CD4-positive, alpha-beta memory T cell (primary cell): Measurements from ENCODE around the gene ABCA8. TPM values are rescaled to one million over a fixed set of nuclear protein-coding genes. Genes with fewer than 3 reads are reported as not detected.
"Not testable (repeated sequence)": the region's sequence is repeated elsewhere in the genome, so short reads cannot be mapped to it uniquely, and the experiment has no call there.

Experiments
- CTCF ChIA-PET: fragments of 350-600 bp; sonication (Branson Sonifier 250); formaldehyde crosslinking; loops from one replicate; lab custom pipeline; 2021; ENCODE audit warnings: inconsistent platforms; ENCODE audit not compliant: partially characterized antibody; lab: Charles Lee
- POLR2A ChIA-PET: fragments of 350-600 bp; sonication (Branson Sonifier 250); formaldehyde crosslinking; loops from one replicate; lab custom pipeline; 2021; ENCODE audit not compliant: partially characterized antibody; lab: Charles Lee
- DNase-seq, 5 donors: peaks; one replicate each; pipeline versions ENCODE4 v3.0.0 to v3.0.0-alpha.2; 2020 to 2022; ENCODE audit warnings: mixed read lengths in 1 of 5
- H3K27ac ChIP-seq: one replicate; pipeline ENCODE4 v1.7.0; 2013; ENCODE audit warnings: low read depth, low read length
- H3K27me3 ChIP-seq: 2 replicates; pipeline ENCODE4 v1.7.0; 2013; ENCODE audit warnings: mild to moderate bottlenecking, low read length, moderate library complexity; ENCODE audit not compliant: insufficient read depth
- H3K36me3 ChIP-seq: 2 replicates; pipeline ENCODE4 v1.7.0; 2013; ENCODE audit warnings: mild to moderate bottlenecking, low read length, moderate library complexity; ENCODE audit not compliant: insufficient read depth
- H3K4me1 ChIP-seq: 2 replicates; pipeline ENCODE4 v1.7.0; 2013; ENCODE audit warnings: mild to moderate bottlenecking, low read length, moderate library complexity; ENCODE audit not compliant: insufficient read depth
- H3K4me3 ChIP-seq, 2 donors: one replicate each; pipeline ENCODE4 v1.7.0; 2013; ENCODE audit warnings: low read length in 2 of 2, mild to moderate bottlenecking in 1 of 2
- H3K9me3 ChIP-seq, 2 donors: one replicate each; pipeline ENCODE4 v1.7.0; 2013; ENCODE audit warnings: low read length in 2 of 2, control low read depth in 1 of 2; ENCODE audit not compliant: control insufficient read depth in 1 of 2
- H3K27ac Mint-ChIP-seq, 7 donors: one replicate each; pipeline ENCODE4 v1.8.0; 2020 to 2021; ENCODE audit warnings: mixed read lengths in 7 of 7, mild to moderate bottlenecking in 6 of 7, inconsistent platforms in 3 of 7, moderate library complexity in 3 of 7
- H3K27me3 Mint-ChIP-seq, 2 donors: one replicate each; pipeline ENCODE4 v1.8.0; 2020 to 2021; ENCODE audit warnings: mixed read lengths in 2 of 2
- H3K36me3 Mint-ChIP-seq, 2 donors: one replicate each; pipeline ENCODE4 v1.8.0; 2020 to 2021; ENCODE audit warnings: mixed read lengths in 2 of 2, inconsistent platforms in 1 of 2, mild to moderate bottlenecking in 1 of 2
- H3K4me1 Mint-ChIP-seq, 4 donors: one replicate each; pipeline ENCODE4 v1.8.0; 2020 to 2021; ENCODE audit warnings: mixed read lengths in 4 of 4, mild to moderate bottlenecking in 1 of 4
- H3K4me3 Mint-ChIP-seq, 8 donors: one replicate each; pipeline ENCODE4 v1.8.0; 2020 to 2021; ENCODE audit warnings: mixed read lengths in 8 of 8, mild to moderate bottlenecking in 7 of 8, moderate library complexity in 6 of 8, inconsistent platforms in 3 of 8
- H3K9me3 Mint-ChIP-seq, 8 donors: one replicate each; pipeline ENCODE4 v1.8.0; 2020 to 2021; ENCODE audit warnings: mixed read lengths in 8 of 8, mild to moderate bottlenecking in 5 of 8, inconsistent platforms in 3 of 8, moderate library complexity in 1 of 8
- intact Hi-C: fragments of 100-400 bp; cut with micrococcal nuclease; formaldehyde crosslinking; loops from one replicate; pipeline ENCODE4 v1.15.1; 2023
- polyA plus RNA-seq, 2 donors: library from polyadenylated mRNA; unstranded; fragments of 300-500 nt; fragmentation: Illumina TruSeq; gene quantifications; one replicate each; pipeline ENCODE4 v1.2.3, GENCODE V29; 2021
- total RNA-seq, 2 experiments: library from RNA; stranded (reverse); gene quantifications; one replicate each; pipeline ENCODE4 v1.2.3, GENCODE V29; 2021

The ABCA8 gene
- total and polyA plus RNA-seq, 4 experiments from 2014 or later, result not detected

GRCh38 chr17:68954146-68954896, 871 bp downstream of the ABCA8 start:
- Histone ChIP-seq H3K4me3 (no peak overlapping the region), H3K27ac (no peak overlapping the region), H3K4me1 (no peaks in the 10 kb centered on the region), H3K9me3 (no peaks in the 10 kb centered on the region), H3K27me3 (no peaks in the 10 kb centered on the region), H3K36me3 (no peaks in the 10 kb centered on the region)
- Mint-ChIP-seq H3K4me1 (no peaks in the 10 kb centered on the region), H3K36me3 (no peaks in the 10 kb centered on the region), H3K9me3 (peaks cover 0 to 4% (median 0%) of the 10 kb centered on the region in 8 donors), H3K27ac (no peak overlapping the region), H3K4me3 (no peak overlapping the region), H3K27me3 (peaks cover 0 to 4% of the 10 kb centered on the region in 2 donors)
- ChIA-PET POLR2A (no interaction called here), CTCF (no interaction called here)
- intact Hi-C loops, result no loop called here
- DNase-seq, result no peak

GRCh38 chr17:68953340-68953997, 1.7 kb downstream of the ABCA8 start:
- H3K4me1 Mint-ChIP-seq, result no peaks in the 10 kb centered on the region

GRCh38 chr17:68950725-68951124, 4.5 kb downstream of the ABCA8 start:
- intact Hi-C loops, result no loop called here
- peaks cover 0 to 4% of the 10 kb centered on the region in 2 donors for H3K27me3 Mint-ChIP-seq

More at GRCh38 chr17:68953340-68953997, 1.7 kb downstream of the ABCA8 start:
- peaks cover 0 to 6% (median 0%) of the 10 kb centered on the region in 8 donors for H3K9me3 Mint-ChIP-seq
- H3K4me3 Mint-ChIP-seq, result no peak overlapping the region
- H3K36me3 ChIP-seq, result no peaks in the 10 kb centered on the region
- POLR2A ChIA-PET, result no interaction called here
- H3K27ac ChIP-seq, result no peak overlapping the region
- peaks cover 0 to 4% of the 10 kb centered on the region in 2 donors for H3K27me3 Mint-ChIP-seq
- no peak overlapping the region for H3K27ac Mint-ChIP-seq
- H3K9me3 ChIP-seq, result no peaks in the 10 kb centered on the region
- intact Hi-C loops, result no loop called here
- no peak for DNase-seq
- no peaks in the 10 kb centered on the region for H3K27me3 ChIP-seq
- no peak overlapping the region for H3K4me3 ChIP-seq
- no peaks in the 10 kb centered on the region for H3K36me3 Mint-ChIP-seq
- CTCF ChIA-PET, result no interaction called here
- no peaks in the 10 kb centered on the region for H3K4me1 ChIP-seq

GRCh38 chr17:68947868-68948267, 7.3 kb downstream of the ABCA8 start:
- H3K4me1 ChIP-seq, CTCF ChIA-PET: not testable (repeated sequence)

More at GRCh38 chr17:68950725-68951124, 4.5 kb downstream of the ABCA8 start:
- Mint-ChIP-seq H3K27ac (no peak overlapping the region), H3K4me3 (no peak overlapping the region), H3K9me3 (peaks cover 0 to 7% (median 0%) of the 10 kb centered on the region in 8 donors), H3K4me1 (no peaks in the 10 kb centered on the region), H3K36me3 (no peaks in the 10 kb centered on the region)
- Histone ChIP-seq H3K27me3 (no peaks in the 10 kb centered on the region), H3K4me3 (no peak overlapping the region), H3K36me3 (no peaks in the 10 kb centered on the region), H3K9me3 (no peaks in the 10 kb centered on the region), H3K27ac (no peak overlapping the region), H3K4me1 (no peaks in the 10 kb centered on the region)
- POLR2A ChIA-PET, result no interaction called here
- CTCF ChIA-PET, result no interaction called here
- DNase-seq, result no peak

GRCh38 chr17:68944435-68945035, 10.7 kb downstream of the ABCA8 start:
- Histone ChIP-seq H3K27me3 (no peaks in the 10 kb centered on the region), H3K4me1 (no peaks in the 10 kb centered on the region), H3K27ac (no peak overlapping the region), H3K36me3 (no peaks in the 10 kb centered on the region), H3K9me3 (no peaks in the 10 kb centered on the region), H3K4me3 (no peak overlapping the region)
- Mint-ChIP-seq H3K4me3 (no peak overlapping the region), H3K27me3 (peaks cover 2 to 9% of the 10 kb centered on the region in 2 donors), H3K36me3 (no peaks in the 10 kb centered on the region), H3K27ac (no peak overlapping the region), H3K4me1 (no peaks in the 10 kb centered on the region), H3K9me3 (peaks cover 0 to 11% (median 3%) of the 10 kb centered on the region in 8 donors)
- POLR2A ChIA-PET, result no interaction called here
- no peak for DNase-seq
- CTCF ChIA-PET, result interaction anchor here (0.7 kb wide), 1 partner anchor 492 kb away, joined by 3 read pairs; no protein-coding TSS in a partner anchor
- intact Hi-C loops, result no loop called here

More at GRCh38 chr17:68947868-68948267, 7.3 kb downstream of the ABCA8 start:
- Mint-ChIP-seq H3K9me3 (peaks cover 0 to 11% (median 3%) of the 10 kb centered on the region in 8 donors), H3K27ac (peak overlapping the region in 1 of 7 donors; percentile 26)
- H3K36me3 Mint-ChIP-seq, POLR2A ChIA-PET, H3K4me3 Mint-ChIP-seq, H3K27me3 Mint-ChIP-seq, DNase-seq, H3K27me3 ChIP-seq, H3K27ac ChIP-seq, H3K4me1 Mint-ChIP-seq, H3K4me3 ChIP-seq, H3K9me3 ChIP-seq, intact Hi-C loops, H3K36me3 ChIP-seq: not testable (repeated sequence)

- H3K9me3 Mint-ChIP-seq, H3K4me1 ChIP-seq, H3K36me3 Mint-ChIP-seq, POLR2A ChIA-PET, H3K27me3 Mint-ChIP-seq, H3K9me3 ChIP-seq, CTCF ChIA-PET, H3K4me3 ChIP-seq, H3K4me3 Mint-ChIP-seq, H3K36me3 ChIP-seq, H3K4me1 Mint-ChIP-seq, intact Hi-C loops, H3K27ac Mint-ChIP-seq, DNase-seq, H3K27ac ChIP-seq, H3K27me3 ChIP-seq: not testable (repeated sequence)
Measured at GRCh38 chr17:68943812-68944182, 11.4 kb downstream of the ABCA8 start.

- Histone ChIP-seq H3K4me1 (no peaks in the 10 kb centered on the region), H3K9me3 (no peaks in the 10 kb centered on the region), H3K4me3 (no peak overlapping the region), H3K36me3 (no peaks in the 10 kb centered on the region), H3K27me3 (no peaks in the 10 kb centered on the region), H3K27ac (no peak overlapping the region)
- H3K4me3 Mint-ChIP-seq, result no peak overlapping the region
- intact Hi-C loops, result no loop called here
- H3K27me3 Mint-ChIP-seq, result peaks cover 4 to 9% of the 10 kb centered on the region in 2 donors
- peaks cover 0 to 7% (median 3%) of the 10 kb centered on the region in 8 donors for H3K9me3 Mint-ChIP-seq
- DNase-seq, result no peak
- ChIA-PET POLR2A (no interaction called here), CTCF (no interaction called here)
- H3K4me1 Mint-ChIP-seq, result no peaks in the 10 kb centered on the region
- no peaks in the 10 kb centered on the region for H3K36me3 Mint-ChIP-seq
- H3K27ac Mint-ChIP-seq, result no peak overlapping the region
Measured at GRCh38 chr17:68943123-68943811, 11.9 kb downstream of the ABCA8 start.
